GM13977 (cell line): ENCODE results near the gene THAP12.

Source experiments
- DNase-seq: peaks from one replicate; pipeline ENCODE4 v3.0.0; 2012; ENCODE audit warnings: low spot score
- in situ Hi-C: fragments of 300-500 bp; cut with MboI; formaldehyde crosslinking; loops from one replicate; pipeline ENCODE4 v1.12.0; 2022; ENCODE audit warnings: low sequenced_read_pairs, low pct_unique_long_range_greater_than_20kb, mixed read lengths, inconsistent platforms; ENCODE audit not compliant: unreplicated experiment
- TF ChIP-seq, protein P1 (sequence below): IDR thresholded peaks from 2 replicates; pipeline ENCODE4 v1.5.1; 2012; ENCODE audit warnings: mild to moderate bottlenecking, control low read depth; ENCODE audit not compliant: insufficient read depth; ENCODE audit errors: extremely low read depth, missing control alignments

The THAP12 gene

DNA sequence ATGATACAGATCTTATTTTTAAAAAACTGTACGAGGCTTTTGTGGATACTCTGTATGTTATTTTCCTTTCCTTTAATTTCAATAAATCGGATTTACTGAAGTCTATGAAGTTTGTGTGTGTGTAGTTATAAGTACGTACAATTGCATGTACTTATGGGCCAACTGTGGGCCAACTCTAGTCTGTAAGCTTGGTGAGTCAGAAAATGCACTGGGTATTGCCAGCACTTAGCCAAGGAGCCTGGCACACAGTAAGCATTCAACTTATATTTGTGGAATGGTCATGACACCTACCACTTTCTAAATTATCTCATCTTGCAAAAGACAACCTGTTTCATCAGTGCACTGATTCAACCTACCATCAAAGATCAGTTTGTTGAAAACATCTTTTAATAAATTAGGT, 32.6 kb downstream of the THAP12 start:
- in situ Hi-C loops = no loop called here
- DNase-seq = no peak
- TF ChIP-seq, protein P1, sequence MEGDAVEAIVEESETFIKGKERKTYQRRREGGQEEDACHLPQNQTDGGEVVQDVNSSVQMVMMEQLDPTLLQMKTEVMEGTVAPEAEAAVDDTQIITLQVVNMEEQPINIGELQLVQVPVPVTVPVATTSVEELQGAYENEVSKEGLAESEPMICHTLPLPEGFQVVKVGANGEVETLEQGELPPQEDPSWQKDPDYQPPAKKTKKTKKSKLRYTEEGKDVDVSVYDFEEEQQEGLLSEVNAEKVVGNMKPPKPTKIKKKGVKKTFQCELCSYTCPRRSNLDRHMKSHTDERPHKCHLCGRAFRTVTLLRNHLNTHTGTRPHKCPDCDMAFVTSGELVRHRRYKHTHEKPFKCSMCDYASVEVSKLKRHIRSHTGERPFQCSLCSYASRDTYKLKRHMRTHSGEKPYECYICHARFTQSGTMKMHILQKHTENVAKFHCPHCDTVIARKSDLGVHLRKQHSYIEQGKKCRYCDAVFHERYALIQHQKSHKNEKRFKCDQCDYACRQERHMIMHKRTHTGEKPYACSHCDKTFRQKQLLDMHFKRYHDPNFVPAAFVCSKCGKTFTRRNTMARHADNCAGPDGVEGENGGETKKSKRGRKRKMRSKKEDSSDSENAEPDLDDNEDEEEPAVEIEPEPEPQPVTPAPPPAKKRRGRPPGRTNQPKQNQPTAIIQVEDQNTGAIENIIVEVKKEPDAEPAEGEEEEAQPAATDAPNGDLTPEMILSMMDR = no peak

DNA sequence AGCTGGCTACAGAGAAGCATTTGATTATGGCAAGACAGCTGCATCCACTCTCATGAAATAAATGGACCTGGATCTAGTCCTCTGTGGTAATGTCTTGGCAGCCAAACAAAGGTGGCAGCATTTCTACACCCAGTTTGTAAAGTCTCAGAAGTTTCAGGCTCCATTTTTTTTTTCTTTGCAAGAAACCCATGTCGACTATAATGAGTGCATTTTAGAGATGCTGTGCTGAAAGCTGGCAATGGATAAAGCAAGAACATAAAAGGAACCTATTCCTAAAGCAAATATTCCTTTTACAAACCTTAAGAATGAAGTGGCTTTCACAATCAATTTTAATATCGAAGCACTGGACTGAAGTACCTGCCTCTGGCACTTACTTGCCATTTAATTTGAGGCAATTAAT, 33.5 kb downstream of the THAP12 start:
- TF ChIP-seq, protein P1 = no peak
- in situ Hi-C loops = no loop called here
- DNase-seq = no peak

DNA sequence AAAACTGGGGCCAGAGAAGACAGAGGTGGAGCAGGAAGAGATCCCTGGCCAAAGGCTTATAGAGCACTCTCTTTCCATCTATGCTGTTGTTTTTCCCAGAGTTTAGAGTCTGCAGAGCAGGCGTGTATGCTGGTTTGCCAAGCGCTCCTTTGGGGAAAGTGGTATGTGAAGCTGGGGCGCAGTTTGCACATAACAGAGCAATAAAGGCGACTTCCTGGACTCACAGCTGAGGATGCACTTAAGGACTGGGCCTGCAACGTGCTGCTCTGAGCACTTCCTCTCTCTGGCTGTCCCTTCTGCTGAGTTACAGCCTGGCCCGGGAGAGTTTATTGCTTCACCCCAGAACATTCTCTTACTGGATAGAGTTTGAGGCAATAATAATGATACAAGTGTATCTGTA, 41.7 kb downstream of the THAP12 start:
- no peak for DNase-seq
- TF ChIP-seq, protein P1 = no peak
- in situ Hi-C loops = no loop called here

DNA sequence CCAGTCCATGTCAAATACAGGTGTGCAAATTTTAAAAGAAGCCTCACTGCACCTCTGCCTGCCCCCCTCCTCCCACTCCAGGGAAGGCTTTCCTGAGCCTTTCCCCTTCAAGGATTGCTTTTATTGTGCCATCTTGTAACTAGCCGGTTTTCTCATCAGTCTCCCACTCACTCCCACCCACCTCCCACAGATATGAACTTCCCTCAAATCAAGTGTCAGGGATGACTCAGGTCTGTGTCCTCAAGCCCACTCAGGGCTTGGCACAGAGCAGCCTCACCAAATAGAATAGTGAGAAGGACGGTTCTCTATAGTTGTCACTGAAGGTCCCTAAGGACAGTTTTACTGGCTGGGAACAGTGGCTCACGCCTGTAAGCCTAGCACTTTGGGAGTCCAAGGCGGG, 43.0 kb downstream of the THAP12 start:
- TF ChIP-seq, protein P1 = no peak
- no peak for DNase-seq
- in situ Hi-C loops = no loop called here

DNA sequence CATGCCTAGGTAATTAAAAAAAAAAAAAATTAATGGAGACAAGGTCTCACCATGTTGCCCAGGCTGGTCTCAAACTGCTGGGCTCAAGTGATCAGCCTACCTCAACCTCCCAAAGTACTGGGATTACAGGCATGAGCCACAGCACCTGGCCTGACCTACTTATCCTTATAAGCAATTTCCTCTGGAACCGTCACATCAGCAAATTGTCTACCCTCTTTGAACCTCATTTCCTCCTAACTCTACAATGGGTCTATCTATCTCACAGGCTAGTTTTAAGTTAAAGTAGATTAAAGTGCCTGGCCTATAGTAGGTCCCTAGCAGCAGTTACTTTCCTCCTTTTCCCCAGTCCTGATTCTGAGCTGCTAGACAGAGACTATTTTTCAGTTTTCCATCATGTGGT, 43.5 kb downstream of the THAP12 start:
- in situ Hi-C loops = no loop called here
- no peak for DNase-seq
- TF ChIP-seq, protein P1 = no peak

DNA sequence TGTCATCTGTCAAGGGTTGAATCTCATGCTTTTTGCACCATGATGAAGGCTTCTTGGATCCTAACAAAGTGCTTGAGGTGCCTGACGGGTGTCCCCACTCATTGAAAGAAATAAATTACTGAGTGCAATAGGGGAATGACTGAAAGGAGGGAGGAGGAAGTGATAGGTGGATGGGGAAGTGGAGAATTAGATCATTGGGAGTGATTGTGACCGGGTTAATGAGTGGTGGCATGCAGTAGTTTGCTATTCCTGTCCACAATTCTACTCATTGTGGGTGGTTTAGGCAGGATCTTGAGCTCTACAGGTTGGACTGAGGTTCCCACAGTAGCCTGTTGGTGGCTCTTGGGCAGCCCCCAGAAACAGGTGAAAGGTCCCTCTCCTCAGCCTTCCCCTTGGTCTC, 44.3 kb downstream of the THAP12 start:
- DNase-seq = no peak
- TF ChIP-seq, protein P1 = no peak
- in situ Hi-C loops = no loop called here

DNA sequence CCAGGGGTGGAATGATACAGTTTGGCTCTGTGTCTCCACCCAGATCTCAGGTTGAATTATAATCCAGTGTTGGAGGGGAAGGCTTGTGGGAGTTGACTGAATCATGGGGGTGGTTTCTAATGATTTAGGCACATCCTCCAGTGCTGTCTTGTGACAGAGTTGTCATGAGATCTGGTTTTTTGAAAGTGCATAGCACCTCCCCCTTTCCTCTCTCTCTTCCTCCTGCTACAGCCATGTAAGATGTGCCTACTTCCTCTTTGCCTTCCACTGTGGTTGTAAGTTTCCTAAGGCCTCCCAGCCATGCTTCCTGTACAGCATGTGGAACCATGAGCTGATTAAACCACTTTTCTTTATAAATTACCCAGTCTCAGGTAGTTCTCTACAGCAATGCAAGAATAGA, 45.1 kb downstream of the THAP12 start:
- in situ Hi-C loops = no loop called here
- TF ChIP-seq, protein P1 = no peak

More for the DNA sequence above, 45.1 kb downstream of the THAP12 start:
- no peak for DNase-seq
